ENCODE measurements around the gene SLC19A1.

SLC19A1 gene

GRCh38 chr21:45557616-45558043 is 15.4 kb upstream of the SLC19A1 start:
- no peak for DNase-seq

GRCh38 chr21:45556645-45557615 is 14.7 kb upstream of the SLC19A1 start:
- no peak for DNase-seq

GRCh38 chr21:45556302-45556644 is 14.0 kb upstream of the SLC19A1 start:
- no peak for DNase-seq

GRCh38 chr21:45555557-45556301 is 13.5 kb upstream of the SLC19A1 start:
- no peak for DNase-seq

GRCh38 chr21:45555251-45555556 is 13.0 kb upstream of the SLC19A1 start:
- DNase-seq: no peak

- peak; percentile 60 for DNase-seq
Observed at GRCh38 chr21:45554477-45555175, 12.4 kb upstream of the SLC19A1 start.

GRCh38 chr21:45552696-45553391 is 10.6 kb upstream of the SLC19A1 start:
- DNase-seq: no peak

GRCh38 chr21:45551783-45552695 is 9.8 kb upstream of the SLC19A1 start:
- no peak for DNase-seq

- no peak for DNase-seq
Observed at GRCh38 chr21:45551316-45551715, 9.1 kb upstream of the SLC19A1 start.

- DNase-seq: no peak
Observed at GRCh38 chr21:45550522-45551210, 8.4 kb upstream of the SLC19A1 start.

- no peak for DNase-seq
Observed at GRCh38 chr21:45549626-45550463, 7.6 kb upstream of the SLC19A1 start.

GRCh38 chr21:45548711-45549491 is 6.7 kb upstream of the SLC19A1 start:
- DNase-seq: no peak

- no peak for DNase-seq
Observed at GRCh38 chr21:45547545-45547900, 5.3 kb upstream of the SLC19A1 start.

GRCh38 chr21:45546636-45547544 is 4.7 kb upstream of the SLC19A1 start:
- no peak for DNase-seq

- no peak for DNase-seq
Observed at GRCh38 chr21:45545691-45546531, 3.7 kb upstream of the SLC19A1 start.

- DNase-seq: no peak
Observed at GRCh38 chr21:45545236-45545570, 3.0 kb upstream of the SLC19A1 start.

- DNase-seq: no peak
Observed at GRCh38 chr21:45544449-45545235, 2.4 kb upstream of the SLC19A1 start.

All from NCI-H2107 (cell line).